Skeletal muscle tissue (tissue), 4 donors: ENCODE data around the gene PRMT7. TPM values are rescaled to one million over a fixed set of nuclear protein-coding genes. Genes with fewer than 3 reads are reported as not detected.

Experiments
- H3K27ac ChIP-seq: one replicate; pipeline ENCODE4 v1.7.0; 2013; ENCODE audit warnings: mild to moderate bottlenecking, low read depth, low read length, inconsistent platforms
- H3K27me3 ChIP-seq, 3 donors: one replicate each; pipeline ENCODE4 v1.7.0; 2013; ENCODE audit warnings: low read length in 3 of 3; ENCODE audit not compliant: control insufficient read depth in 3 of 3, insufficient read depth in 3 of 3
- H3K36me3 ChIP-seq, 3 donors: one replicate each; pipeline ENCODE4 v1.7.0; 2013; ENCODE audit warnings: low read length in 3 of 3; ENCODE audit not compliant: control insufficient read depth in 3 of 3, insufficient read depth in 3 of 3
- H3K4me1 ChIP-seq, 3 donors: one replicate each; pipeline ENCODE4 v1.7.0; 2013; ENCODE audit warnings: low read length in 3 of 3, mild to moderate bottlenecking in 3 of 3; ENCODE audit not compliant: control insufficient read depth in 3 of 3, insufficient read depth in 3 of 3
- H3K4me3 ChIP-seq, 3 donors: one replicate each; pipeline ENCODE4 v1.7.0; 2013; ENCODE audit warnings: low read length in 3 of 3
- H3K9ac ChIP-seq, 3 donors: one replicate each; pipeline ENCODE4 v1.7.0; 2013; ENCODE audit warnings: low read length in 3 of 3, mild to moderate bottlenecking in 3 of 3, moderate library complexity in 2 of 3, low read depth in 1 of 3
- H3K9me3 ChIP-seq, 3 donors: one replicate each; pipeline ENCODE4 v1.7.0; 2013; ENCODE audit warnings: low read length in 3 of 3; ENCODE audit not compliant: control insufficient read depth in 3 of 3
- total RNA-seq: library from RNA; depleted of rRNA; stranded (reverse); fragments of >200 nt; gene quantifications from one replicate; pipeline ENCODE4 v1.2.3, GENCODE V29; 2014
- donor health status: Osteomylitis.

PRMT7 gene
- total RNA-seq, 1 donor from 2014 or later: 49.1 TPM

GRCh38 chr16:68371276-68371651, 60.4 kb downstream of the PRMT7 start:
- H3K4me3 ChIP-seq: no peak overlapping the region
- no peaks in the 10 kb centered on the region for H3K9me3 ChIP-seq
- no peak overlapping the region for H3K27ac ChIP-seq
- H3K4me1 ChIP-seq: peaks cover 7% of the 10 kb centered on the region in 3 donors
- H3K27me3 ChIP-seq: peaks cover under 1 to 21% (median 13%) of the 10 kb centered on the region in 3 donors
- H3K9ac ChIP-seq: no peak overlapping the region
- H3K36me3 ChIP-seq: no peaks in the 10 kb centered on the region

- no peak overlapping the region for H3K4me3 ChIP-seq
- H3K4me1 ChIP-seq: peaks cover 6 to 7% (median 7%) of the 10 kb centered on the region in 3 donors
- H3K9me3 ChIP-seq: no peaks in the 10 kb centered on the region
- no peak overlapping the region for H3K9ac ChIP-seq
- no peaks in the 10 kb centered on the region for H3K36me3 ChIP-seq
- H3K27ac ChIP-seq: no peak overlapping the region
- H3K27me3 ChIP-seq: peaks cover 0 to 26% (median 16%) of the 10 kb centered on the region in 3 donors
Observed at GRCh38 chr16:68371706-68372380, 61.0 kb downstream of the PRMT7 start.

- no peak overlapping the region for H3K27ac ChIP-seq
- no peak overlapping the region for H3K9ac ChIP-seq
- no peaks in the 10 kb centered on the region for H3K36me3 ChIP-seq
- H3K27me3 ChIP-seq: peaks cover 0 to 23% (median 18%) of the 10 kb centered on the region in 3 donors
- no peak overlapping the region for H3K4me3 ChIP-seq
- peaks cover 6 to 7% (median 7%) of the 10 kb centered on the region in 3 donors for H3K4me1 ChIP-seq
- no peaks in the 10 kb centered on the region for H3K9me3 ChIP-seq
Observed at GRCh38 chr16:68372381-68372720, 61.5 kb downstream of the PRMT7 start.

GRCh38 chr16:68372806-68373205, 62.0 kb downstream of the PRMT7 start:
- Histone ChIP-seq H3K4me3 (no peak overlapping the region), H3K36me3 (no peaks in the 10 kb centered on the region), H3K27ac (no peak overlapping the region), H3K4me1 (peaks cover 6 to 7% (median 7%) of the 10 kb centered on the region in 3 donors), H3K9me3 (no peaks in the 10 kb centered on the region), H3K27me3 (peaks cover 0 to 24% (median 18%) of the 10 kb centered on the region in 3 donors), H3K9ac (no peak overlapping the region)

GRCh38 chr16:68373528-68374245, 62.9 kb downstream of the PRMT7 start:
- no peak overlapping the region for H3K27ac ChIP-seq
- H3K9ac ChIP-seq: no peak overlapping the region
- no peaks in the 10 kb centered on the region for H3K9me3 ChIP-seq
- H3K4me3 ChIP-seq: no peak overlapping the region
- H3K36me3 ChIP-seq: no peaks in the 10 kb centered on the region
- H3K27me3 ChIP-seq: peaks cover 0 to 24% (median 18%) of the 10 kb centered on the region in 3 donors
- H3K4me1 ChIP-seq: peaks cover 6 to 7% (median 7%) of the 10 kb centered on the region in 3 donors

- no peak overlapping the region for H3K9ac ChIP-seq
- H3K27ac ChIP-seq: no peak overlapping the region
- H3K4me3 ChIP-seq: no peak overlapping the region
- peaks cover 0 to 24% (median 18%) of the 10 kb centered on the region in 3 donors for H3K27me3 ChIP-seq
- no peaks in the 10 kb centered on the region for H3K9me3 ChIP-seq
- H3K4me1 ChIP-seq: peaks cover 6 to 7% (median 7%) of the 10 kb centered on the region in 3 donors
- H3K36me3 ChIP-seq: no peaks in the 10 kb centered on the region
Observed at GRCh38 chr16:68374246-68374805, 63.5 kb downstream of the PRMT7 start.

GRCh38 chr16:68374961-68375660, 64.3 kb downstream of the PRMT7 start:
- Histone ChIP-seq H3K4me1 (peaks cover 0 to 2% (median 0%) of the 10 kb centered on the region in 3 donors), H3K27ac (no peak overlapping the region), H3K9ac (no peak overlapping the region), H3K36me3 (no peaks in the 10 kb centered on the region), H3K4me3 (no peak overlapping the region), H3K9me3 (no peaks in the 10 kb centered on the region), H3K27me3 (peaks cover 0 to 24% (median 18%) of the 10 kb centered on the region in 3 donors)

- Histone ChIP-seq H3K4me3 (no peak overlapping the region), H3K27me3 (peaks cover 0 to 21% (median 18%) of the 10 kb centered on the region in 3 donors), H3K36me3 (no peaks in the 10 kb centered on the region), H3K27ac (no peak overlapping the region), H3K4me1 (peaks cover 0 to under 1% (median 0%) of the 10 kb centered on the region in 3 donors), H3K9me3 (no peaks in the 10 kb centered on the region), H3K9ac (no peak overlapping the region)
Observed at GRCh38 chr16:68375801-68376536, 65.2 kb downstream of the PRMT7 start.

GRCh38 chr16:68376590-68376989, 65.8 kb downstream of the PRMT7 start:
- H3K27ac ChIP-seq: no peak overlapping the region

More at GRCh38 chr16:68376590-68376989, 65.8 kb downstream of the PRMT7 start:
- Histone ChIP-seq H3K36me3 (no peaks in the 10 kb centered on the region), H3K27me3 (peaks cover 0 to 20% (median 18%) of the 10 kb centered on the region in 3 donors), H3K4me3 (no peak overlapping the region), H3K9me3 (no peaks in the 10 kb centered on the region), H3K9ac (no peak overlapping the region), H3K4me1 (no peaks in the 10 kb centered on the region)
